Thyroid gland (tissue), 4 donors: ENCODE measurements around the gene SLC26A3.

Source experiments
- CTCF ChIP-seq, 6 experiments: fragments of 200-600 bp in 3 of 6; fragments of 450-650 bp in 3 of 6; sonication (generic) in 3 of 6; IDR thresholded peaks; one replicate each; pipeline ENCODE4 v1.5.1; 2016 to 2019; ENCODE audit warnings: antibody characterized with exemption in 6 of 6, mild to moderate bottlenecking in 2 of 6, inconsistent platforms in 1 of 6, moderate library complexity in 1 of 6
- POLR2A ChIP-seq, 2 donors: fragments of 450-650 bp; IDR thresholded peaks; one replicate each; pipeline ENCODE4 v1.6.1; 2017; ENCODE audit warnings: antibody characterized with exemption in 2 of 2, mild to moderate bottlenecking in 2 of 2, moderate library complexity in 1 of 2

GRCh38 chr7:107778283-107778682 is 24.7 kb downstream of the SLC26A3 start:
- TF ChIP-seq POLR2A (IDR thresholded peaks at IDR 0.05) (no peak), CTCF (IDR thresholded peaks at IDR 0.05) (no peak)
